Measurements from ENCODE around the gene HSPA1A.
A peak's percentile ranks its signal among the peaks of the same experiment; 100 is the strongest.

HSPA1A gene

DNA sequence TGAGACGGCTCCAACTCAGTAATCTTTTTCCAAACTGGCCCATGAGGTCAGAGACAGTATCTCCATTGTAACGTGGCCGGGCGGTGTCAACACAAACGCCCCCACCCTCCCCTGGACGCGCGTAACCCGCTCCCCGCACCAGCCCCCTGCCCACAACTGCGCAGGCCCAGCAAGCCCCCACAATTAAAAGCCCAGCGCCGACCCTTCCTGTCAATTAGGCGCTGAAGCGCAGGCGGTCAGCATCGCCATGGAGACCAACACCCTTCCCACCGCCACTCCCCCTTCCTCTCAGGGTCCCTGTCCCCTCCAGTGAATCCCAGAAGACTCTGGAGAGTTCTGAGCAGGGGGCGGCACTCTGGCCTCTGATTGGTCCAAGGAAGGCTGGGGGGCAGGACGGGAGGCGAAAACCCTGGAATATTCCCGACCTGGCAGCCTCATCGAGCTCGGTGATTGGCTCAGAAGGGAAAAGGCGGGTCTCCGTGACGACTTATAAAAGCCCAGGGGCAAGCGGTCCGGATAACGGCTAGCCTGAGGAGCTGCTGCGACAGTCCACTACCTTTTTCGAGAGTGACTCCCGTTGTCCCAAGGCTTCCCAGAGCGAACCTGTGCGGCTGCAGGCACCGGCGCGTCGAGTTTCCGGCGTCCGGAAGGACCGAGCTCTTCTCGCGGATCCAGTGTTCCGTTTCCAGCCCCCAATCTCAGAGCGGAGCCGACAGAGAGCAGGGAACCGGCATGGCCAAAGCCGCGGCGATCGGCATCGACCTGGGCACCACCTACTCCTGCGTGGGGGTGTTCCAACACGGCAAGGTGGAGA is at the start of gene HSPA1A, which contains the start of gene HSPA1L:
TSS of gene HSPA1A (plus strand) at position 519 of the 814 bp plus-strand sequence. CDS start at position 733, 214 bp downstream.
TSS of gene HSPA1L (minus strand) at position 259 of the 814 bp plus-strand sequence. CDS start 3,311 bp downstream, outside the sequence.
- H3K9ac ChIP-seq (ENCODE audit: low read depth, low read length): peak within 1 kb of the TSS; percentile 79
- H3K36me3 ChIP-seq (ENCODE audit: insufficient read depth, low read length): no peaks in the 10 kb centered on the region
- H3K9me3 ChIP-seq (ENCODE audit: control insufficient read depth, insufficient read depth, low read length): no peaks in the 10 kb centered on the region
- H3K4me1 ChIP-seq (ENCODE audit: insufficient read depth, low read length): 0 out of 2 replicates have a peak, but pooled peaks cover 3% of the 10 kb centered on the region

- Histone ChIP-seq H3K9ac (ENCODE audit: low read depth, low read length) (peak overlapping the region; percentile 49; the same call in 1 of the 2 replicates), H3K9me3 (ENCODE audit: control insufficient read depth, insufficient read depth, low read length) (no peaks in the 10 kb centered on the region), H3K36me3 (ENCODE audit: insufficient read depth, low read length) (peaks cover under 1% of the 10 kb centered on the region; the same call in 1 of the 2 replicates), H3K4me1 (ENCODE audit: insufficient read depth, low read length) (peaks cover 6% of the 10 kb centered on the region)
Measured at GRCh38 chr6:31765559-31765909, 49.8 kb upstream of the HSPA1A start.

GRCh38 chr6:31765910-31766794 is 49.2 kb upstream of the HSPA1A start:
- H3K4me1 ChIP-seq (ENCODE audit: insufficient read depth, low read length): peaks cover 6% of the 10 kb centered on the region
- H3K9me3 ChIP-seq (ENCODE audit: control insufficient read depth, insufficient read depth, low read length): no peaks in the 10 kb centered on the region
- H3K9ac ChIP-seq (ENCODE audit: low read depth, low read length): peak overlapping the region; percentile 49; the same call in 1 of the 2 replicates
- H3K36me3 ChIP-seq (ENCODE audit: insufficient read depth, low read length): no peaks in the 10 kb centered on the region; the same call in 1 of the 2 replicates

- peaks cover 6% of the 10 kb centered on the region for H3K4me1 ChIP-seq (ENCODE audit: insufficient read depth, low read length)
- H3K9ac ChIP-seq (ENCODE audit: low read depth, low read length): no peak overlapping the region
- no peaks in the 10 kb centered on the region; the same call in 1 of the 2 replicates for H3K36me3 ChIP-seq (ENCODE audit: insufficient read depth, low read length)
- H3K9me3 ChIP-seq (ENCODE audit: control insufficient read depth, insufficient read depth, low read length): no peaks in the 10 kb centered on the region
Measured at GRCh38 chr6:31767096-31767645, 48.2 kb upstream of the HSPA1A start.

DNA sequence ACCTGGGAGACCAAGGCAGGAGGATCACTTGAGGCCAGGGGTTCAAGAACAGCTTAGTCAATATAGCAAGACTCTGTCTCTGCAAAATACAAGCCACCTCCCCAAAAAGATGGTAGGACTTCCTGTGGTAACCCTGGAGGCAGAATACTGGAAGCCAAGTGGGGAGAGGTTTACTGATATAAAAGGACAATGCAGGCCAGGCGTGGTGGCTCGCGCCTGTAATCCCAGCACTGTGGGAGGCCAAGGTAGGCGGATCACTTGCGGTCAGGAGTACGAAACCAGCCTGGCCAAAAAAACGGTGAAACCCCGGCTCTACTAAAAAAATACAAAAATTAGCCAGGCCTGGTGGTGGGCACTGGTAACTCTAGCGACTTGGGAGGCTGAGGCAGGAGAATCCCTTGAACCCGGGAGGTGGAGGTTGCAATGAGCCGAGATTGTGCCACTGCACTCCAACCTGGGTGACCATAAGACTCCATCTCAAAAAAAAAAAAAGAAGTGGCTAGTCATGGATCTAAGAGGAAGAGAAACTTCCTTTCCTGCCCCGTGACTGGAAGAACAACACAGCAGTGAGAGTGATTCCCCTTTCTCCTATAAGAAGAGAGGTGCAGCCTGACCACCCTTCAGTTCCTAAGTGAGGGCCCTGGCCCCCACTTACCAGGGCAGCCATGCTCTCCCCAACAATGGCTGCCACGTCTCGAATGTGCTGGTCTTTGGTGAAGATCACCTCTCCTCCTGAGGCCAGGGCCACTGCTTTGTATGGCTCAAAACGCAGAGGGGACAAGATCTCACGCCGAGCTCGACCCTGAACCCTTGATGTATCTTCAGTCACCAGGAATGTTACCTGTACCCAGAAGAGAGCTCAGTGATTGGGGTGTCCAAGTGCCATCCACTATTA is 46.7 kb upstream of the HSPA1A start:
- no peaks in the 10 kb centered on the region; the same call in 1 of the 2 replicates for H3K36me3 ChIP-seq (ENCODE audit: insufficient read depth, low read length)

GRCh38 chr6:31769684-31770371 is 45.5 kb upstream of the HSPA1A start:
- H3K36me3 ChIP-seq (ENCODE audit: insufficient read depth, low read length): no peaks in the 10 kb centered on the region

More for the DNA sequence above, 46.7 kb upstream of the HSPA1A start:
- no peak overlapping the region for H3K9ac ChIP-seq (ENCODE audit: low read depth, low read length)
- no peaks in the 10 kb centered on the region for H3K9me3 ChIP-seq (ENCODE audit: control insufficient read depth, insufficient read depth, low read length)
- H3K4me1 ChIP-seq (ENCODE audit: insufficient read depth, low read length): no peaks in the 10 kb centered on the region; the same call in 1 of the 2 replicates

DNA sequence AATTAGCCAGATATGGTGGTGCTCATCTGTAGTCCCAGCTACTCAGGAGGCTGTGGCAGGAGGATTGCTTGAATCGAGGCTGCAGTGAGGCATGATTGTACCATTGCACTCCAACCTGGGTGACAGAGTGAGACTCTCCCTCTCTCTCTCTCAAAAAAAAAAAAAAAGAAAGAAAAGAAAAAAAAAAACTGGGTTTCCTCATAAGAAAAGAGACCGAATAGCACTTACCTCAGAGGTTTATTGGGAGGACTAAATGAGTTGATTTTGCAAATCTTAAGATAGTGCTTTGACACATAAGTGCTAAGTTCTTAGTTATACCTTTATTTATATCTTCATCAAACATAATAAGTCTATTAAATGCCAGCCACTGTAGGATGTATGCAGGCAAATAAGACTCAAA is 44.5 kb upstream of the HSPA1A start:
- H3K9me3 ChIP-seq (ENCODE audit: control insufficient read depth, insufficient read depth, low read length): no peaks in the 10 kb centered on the region
- H3K4me1 ChIP-seq (ENCODE audit: insufficient read depth, low read length): no peaks in the 10 kb centered on the region; the same call in 1 of the 2 replicates
- no peak overlapping the region for H3K9ac ChIP-seq (ENCODE audit: low read depth, low read length)
- no peaks in the 10 kb centered on the region for H3K36me3 ChIP-seq (ENCODE audit: insufficient read depth, low read length)

More at GRCh38 chr6:31769684-31770371, 45.5 kb upstream of the HSPA1A start:
- Histone ChIP-seq H3K4me1 (ENCODE audit: insufficient read depth, low read length) (no peaks in the 10 kb centered on the region; the same call in 1 of the 2 replicates), H3K9ac (ENCODE audit: low read depth, low read length) (no peak overlapping the region), H3K9me3 (ENCODE audit: control insufficient read depth, insufficient read depth, low read length) (no peaks in the 10 kb centered on the region)

GRCh38 chr6:31771992-31772358 is 43.4 kb upstream of the HSPA1A start:
- H3K9me3 ChIP-seq (ENCODE audit: control insufficient read depth, insufficient read depth, low read length): no peaks in the 10 kb centered on the region
- H3K36me3 ChIP-seq (ENCODE audit: insufficient read depth, low read length): no peaks in the 10 kb centered on the region
- no peak overlapping the region for H3K9ac ChIP-seq (ENCODE audit: low read depth, low read length)
- H3K4me1 ChIP-seq (ENCODE audit: insufficient read depth, low read length): no peaks in the 10 kb centered on the region; the same call in 1 of the 2 replicates

- Histone ChIP-seq H3K36me3 (ENCODE audit: insufficient read depth, low read length) (no peaks in the 10 kb centered on the region; the same call in 1 of the 2 replicates), H3K4me1 (ENCODE audit: insufficient read depth, low read length) (no peaks in the 10 kb centered on the region; the same call in 1 of the 2 replicates), H3K9me3 (ENCODE audit: control insufficient read depth, insufficient read depth, low read length) (no peaks in the 10 kb centered on the region), H3K9ac (ENCODE audit: low read depth, low read length) (no peak overlapping the region)
Measured at GRCh38 chr6:31775184-31775583, 40.2 kb upstream of the HSPA1A start.

DNA sequence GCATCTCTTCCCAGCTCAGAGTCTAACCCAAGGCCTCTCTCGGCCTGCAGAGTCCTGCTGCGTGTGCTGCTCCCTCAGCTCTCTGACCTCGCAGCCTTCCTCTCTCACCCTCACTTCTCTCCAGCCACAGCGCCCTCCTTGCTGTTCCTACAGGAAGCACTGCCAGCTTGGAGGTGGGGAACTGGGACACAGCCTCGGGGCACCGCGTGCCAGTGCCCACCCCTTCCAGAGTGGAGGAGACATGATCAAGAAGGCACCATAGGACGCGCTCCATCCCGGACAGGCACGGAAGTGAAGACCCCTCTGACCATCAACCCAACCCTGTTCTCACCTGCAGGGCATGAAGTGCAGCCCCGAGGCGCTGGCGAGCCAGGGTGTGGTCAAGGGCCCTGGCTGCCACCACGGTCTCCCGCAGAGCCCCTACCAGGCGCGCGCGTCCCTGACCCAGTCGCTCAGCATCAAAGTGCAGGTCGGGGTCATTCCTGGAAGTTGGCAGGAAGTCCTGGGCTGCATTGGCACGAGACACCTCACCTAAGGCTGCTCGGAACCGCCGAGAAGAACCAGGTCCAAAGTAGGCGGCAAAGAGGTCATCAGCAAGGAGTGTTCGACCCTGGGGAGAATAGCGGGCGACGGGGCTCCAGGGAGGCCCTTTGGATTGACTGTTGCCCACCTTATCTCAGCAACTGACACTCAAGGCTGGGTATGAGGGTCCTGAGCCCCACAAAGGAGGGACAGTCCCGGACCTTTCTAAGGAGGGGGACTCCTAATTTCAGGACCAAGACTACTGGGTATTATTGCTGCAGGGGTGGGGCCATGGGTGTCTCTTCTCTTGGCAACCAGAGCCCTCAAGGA is 39.5 kb upstream of the HSPA1A start:
- Histone ChIP-seq H3K9me3 (ENCODE audit: control insufficient read depth, insufficient read depth, low read length) (no peaks in the 10 kb centered on the region), H3K9ac (ENCODE audit: low read depth, low read length) (no peak overlapping the region), H3K4me1 (ENCODE audit: insufficient read depth, low read length) (no peaks in the 10 kb centered on the region; the same call in 1 of the 2 replicates)

GRCh38 chr6:31776485-31776988 is 38.8 kb upstream of the HSPA1A start:
- peaks cover 3% of the 10 kb centered on the region; the same call in 1 of the 2 replicates for H3K36me3 ChIP-seq (ENCODE audit: insufficient read depth, low read length)
- no peaks in the 10 kb centered on the region for H3K9me3 ChIP-seq (ENCODE audit: control insufficient read depth, insufficient read depth, low read length)
- no peaks in the 10 kb centered on the region; the same call in 1 of the 2 replicates for H3K4me1 ChIP-seq (ENCODE audit: insufficient read depth, low read length)
- peak overlapping the region; percentile 17; the same call in 1 of the 2 replicates for H3K9ac ChIP-seq (ENCODE audit: low read depth, low read length)

More for the DNA sequence above, 39.5 kb upstream of the HSPA1A start:
- no peaks in the 10 kb centered on the region; the same call in 1 of the 2 replicates for H3K36me3 ChIP-seq (ENCODE audit: insufficient read depth, low read length)
